GM23338 (cell line): ENCODE results near the gene CENPO. TPM values are rescaled to one million over a fixed set of nuclear protein-coding genes. Genes with fewer than 3 reads are reported as not detected.
A peak's percentile ranks its signal among the peaks of the same experiment; 100 is the strongest.

Experiments
- ATAC-seq: fragments of 200-7000 bp; cut with Tn5 transposase; 3 replicates; pipeline ENCODE4 v1.9.1; 2020
- DNase-seq: peaks from one replicate; pipeline ENCODE4 v3.0.0-alpha.2; 2015; ENCODE audit warnings: low spot score
- H2AFZ ChIP-seq: fragments of 200-600 bp; sonication (generic); 2 replicates; pipeline ENCODE4 v1.8.0; 2016; ENCODE audit warnings: antibody characterized with exemption, mild to moderate bottlenecking, moderate library complexity
- H3F3A ChIP-seq: fragments of 200-600 bp; sonication (generic); replicated peaks from 2 replicates; pipeline ENCODE4 v1.8.0; 2017; ENCODE audit warnings: antibody characterized with exemption, mixed run types, low read depth
- H3K27ac ChIP-seq: fragments of 200-600 bp; sonication (generic); 2 replicates; pipeline ENCODE4 v1.6.1; 2016; ENCODE audit warnings: low read depth
- H3K27me3 ChIP-seq: fragments of 200-600 bp; sonication (generic); 2 replicates; pipeline ENCODE4 v1.8.0; 2016; ENCODE audit warnings: mild to moderate bottlenecking, mixed run types, moderate library complexity; ENCODE audit not compliant: insufficient read depth
- H3K36me3 ChIP-seq: fragments of 200-600 bp; sonication (generic); 2 replicates; pipeline ENCODE4 v1.8.0; 2016; ENCODE audit warnings: mild to moderate bottlenecking; ENCODE audit not compliant: insufficient read depth
- H3K4me1 ChIP-seq: fragments of 200-600 bp; sonication (generic); 2 replicates; pipeline ENCODE4 v1.8.0; 2016; ENCODE audit warnings: mild to moderate bottlenecking, moderate library complexity; ENCODE audit not compliant: insufficient read depth
- H3K4me2 ChIP-seq: fragments of 200-600 bp; sonication (generic); 2 replicates; pipeline ENCODE4 v1.7.1; 2017; ENCODE audit warnings: mixed run types
- H3K4me3 ChIP-seq: fragments of 200-600 bp; sonication (generic); 2 replicates; pipeline ENCODE4 v1.6.1; 2016; ENCODE audit warnings: mixed run types
- H3K79me2 ChIP-seq: fragments of 200-600 bp; sonication (generic); replicated peaks from 2 replicates; pipeline ENCODE4 v1.8.0; 2017; ENCODE audit warnings: mild to moderate bottlenecking; ENCODE audit not compliant: insufficient read depth
- H3K9me2 ChIP-seq: fragments of 200-600 bp; sonication (generic); 2 replicates; pipeline ENCODE4 v1.8.0; 2017; ENCODE audit not compliant: insufficient read depth
- H4K20me1 ChIP-seq: fragments of 200-600 bp; sonication (generic); replicated peaks from 2 replicates; pipeline ENCODE4 v1.8.0; 2017; ENCODE audit warnings: mild to moderate bottlenecking; ENCODE audit not compliant: insufficient read depth
- H3K27ac Mint-ChIP-seq: 2 replicates; pipeline ENCODE4 v1.8.0; 2020; ENCODE audit warnings: inconsistent platforms, mild to moderate bottlenecking, moderate library complexity, mixed read lengths
- H3K27me3 Mint-ChIP-seq: 3 replicates; pipeline ENCODE4 v1.8.0; 2022; ENCODE audit warnings: low read depth, mild to moderate bottlenecking, moderate library complexity, mixed read lengths, inconsistent platforms; ENCODE audit not compliant: insufficient read depth, poor library complexity
- H3K36me3 Mint-ChIP-seq: 3 replicates; pipeline ENCODE4 v1.8.0; 2021; ENCODE audit warnings: low read depth, mild to moderate bottlenecking, inconsistent platforms, moderate library complexity, mixed read lengths
- H3K4me1 Mint-ChIP-seq: 3 replicates; pipeline ENCODE4 v1.8.0; 2020; ENCODE audit warnings: mild to moderate bottlenecking, inconsistent platforms, mixed read lengths
- H3K4me3 Mint-ChIP-seq: 3 replicates; pipeline ENCODE4 v1.8.0; 2021; ENCODE audit warnings: moderate library complexity, mild to moderate bottlenecking, inconsistent platforms, mixed read lengths
- H3K9me3 Mint-ChIP-seq: 3 replicates; pipeline ENCODE4 v1.8.0; 2020; ENCODE audit warnings: moderate library complexity, mild to moderate bottlenecking, inconsistent platforms, mixed read lengths
- CREB1 ChIP-seq: fragments of 250-450 bp; sonication (Bioruptor Pico); IDR thresholded peaks from 2 replicates; pipeline ENCODE4 v1.5.0; 2020; ENCODE audit warnings: low read depth, mild to moderate bottlenecking, moderate library complexity
- ETS1 ChIP-seq: IDR thresholded peaks from 2 replicates; pipeline ENCODE4 v1.6.1; 2016; ENCODE audit warnings: antibody characterized with exemption
- EZH2phosphoT487 ChIP-seq: fragments of 200-600 bp; sonication (generic); IDR thresholded peaks from one replicate; pipeline ENCODE4 v1.8.1; 2018; ENCODE audit warnings: antibody characterized with exemption; ENCODE audit not compliant: unreplicated experiment
- JUNB ChIP-seq: IDR thresholded peaks from one replicate; pipeline ENCODE4 v1.6.1; 2016; ENCODE audit warnings: antibody characterized with exemption; ENCODE audit not compliant: unreplicated experiment
- NANOG ChIP-seq: IDR thresholded peaks from 2 replicates; pipeline ENCODE4 v1.6.1; 2016; ENCODE audit warnings: antibody characterized with exemption, borderline replicate concordance
- POLR2AphosphoS5 ChIP-seq: IDR thresholded peaks from 2 replicates; pipeline ENCODE4 v1.6.1; 2016; ENCODE audit warnings: antibody characterized with exemption, low read depth
- REST ChIP-seq: IDR thresholded peaks from one replicate; pipeline ENCODE4 v1.6.1; 2018; ENCODE audit warnings: antibody characterized with exemption; ENCODE audit not compliant: unreplicated experiment
- ZNF331 ChIP-seq: fragments of 250-450 bp; sonication (Bioruptor Pico); IDR thresholded peaks from 2 replicates; pipeline ENCODE4 v1.5.0; 2020; ENCODE audit warnings: low read depth, mild to moderate bottlenecking, moderate library complexity
- polyA plus RNA-seq: library from polyadenylated mRNA; unstranded; fragments of >200 nt; fragmentation: Nextera tagmentation; extraction: Ambion mirVana; gene quantifications from 2 replicates; pipeline ENCODE4 v1.2.1, GENCODE V29; 2016
- total RNA-seq: library from RNA; depleted of rRNA; stranded (reverse); fragments of >200 nt; shearing (Covaris generic); gene quantifications from 2 replicates; pipeline ENCODE4 v1.2.3, GENCODE V29; 2014

The CENPO gene
- total and polyA plus RNA-seq, 2 experiments from 2014 or later, result 27.0 to 44.7 TPM

GRCh38 chr2:24816404-24816803 is 23.2 kb downstream of the CENPO start (continued):
- no peak for TF ChIP-seq ETS1
- no peak for TF ChIP-seq POLR2AphosphoS5
- no peak for TF ChIP-seq EZH2phosphoT487
- no peak for TF ChIP-seq JUNB
- TF ChIP-seq NANOG, result no peak
- no peak for TF ChIP-seq ZNF331 (CRISPR knock-in tag)

GRCh38 chr2:24816884-24817283 is 23.7 kb downstream of the CENPO start:
- TF ChIP-seq EZH2phosphoT487 (no peak), CREB1 (CRISPR knock-in tag) (no peak), ETS1 (no peak), ZNF331 (CRISPR knock-in tag) (no peak), REST (no peak), NANOG (no peak)
- DNase-seq, result no peak
- peaks cover 35% of the 10 kb centered on the region; the same call in 1 of the 2 replicates for H3K36me3 ChIP-seq
- H3K4me3 Mint-ChIP-seq, result no peak overlapping the region
- H2AFZ ChIP-seq, result no peak overlapping the region
- H3K9me3 Mint-ChIP-seq, result no peaks in the 10 kb centered on the region
- no peak overlapping the region for H3K4me2 ChIP-seq
- no peaks in the 10 kb centered on the region for H3K9me2 ChIP-seq
- peaks cover 13% of the 10 kb centered on the region; the same call in 1 of the 2 replicates for H3K4me1 ChIP-seq
- H3F3A ChIP-seq, result peaks cover 18% of the 10 kb centered on the region; the same call in 1 of the 2 replicates
- 0 out of 2 replicates have a peak overlapping the region, but pooled peaks have one; percentile 19 for H3K27ac ChIP-seq
- H3K27ac Mint-ChIP-seq, result peak overlapping the region; percentile 75; the same call in 1 of the 2 replicates
- H3K36me3 Mint-ChIP-seq, result peaks cover 85% of the 10 kb centered on the region
- ATAC-seq, result no peak
- H3K27me3 ChIP-seq, result no peaks in the 10 kb centered on the region
- peaks cover 23% of the 10 kb centered on the region for H4K20me1 ChIP-seq
- H3K4me1 Mint-ChIP-seq, result peaks cover 19% of the 10 kb centered on the region
- peaks cover 34% of the 10 kb centered on the region for H3K79me2 ChIP-seq
- H3K4me3 ChIP-seq, result no peak overlapping the region
- H3K27me3 Mint-ChIP-seq, result peaks cover 13% of the 10 kb centered on the region
